DOHH2 (cell line): ENCODE results near the gene PTPN22.
"Not testable (repeated sequence)": the region's sequence is repeated elsewhere in the genome, so short reads cannot be mapped to it uniquely, and the experiment has no call there.

ENCODE experiments used
- H3F3A ChIP-seq: fragments of 200-600 bp; sonication (generic), shearing (Covaris generic); 2 replicates; pipeline ENCODE4 v1.6.0; 2016; ENCODE audit warnings: antibody characterized with exemption, mild to moderate bottlenecking; ENCODE audit not compliant: control insufficient read depth, insufficient read depth
- H3K27ac ChIP-seq: fragments of 200-600 bp; sonication (generic); 2 replicates; pipeline ENCODE4 v1.5.1; 2014; ENCODE audit warnings: low read depth, mild to moderate bottlenecking, low read length, moderate library complexity
- H3K27me3 ChIP-seq: fragments of 200-600 bp; sonication (generic); 2 replicates; pipeline ENCODE4 v1.6.1; 2014; ENCODE audit warnings: mild to moderate bottlenecking, low read length, mixed read lengths; ENCODE audit not compliant: control insufficient read depth
- H3K36me3 ChIP-seq: fragments of 200-600 bp; sonication (generic); 2 replicates; pipeline ENCODE4 v1.6.1; 2014; ENCODE audit warnings: mild to moderate bottlenecking, low read length, moderate library complexity, mixed read lengths; ENCODE audit not compliant: control insufficient read depth
- H3K4me1 ChIP-seq: fragments of 200-600 bp; sonication (generic); 2 replicates; pipeline ENCODE4 v1.6.1; 2014; ENCODE audit warnings: mild to moderate bottlenecking, low read length, mixed read lengths; ENCODE audit not compliant: control insufficient read depth
- H3K4me2 ChIP-seq: fragments of 200-600 bp; sonication (generic); 2 replicates; pipeline ENCODE4 v1.6.0; 2014; ENCODE audit warnings: mild to moderate bottlenecking, low read length, moderate library complexity
- H3K4me3 ChIP-seq: fragments of 200-600 bp; sonication (generic); 2 replicates; pipeline ENCODE4 v1.5.1; 2014; ENCODE audit warnings: mild to moderate bottlenecking, low read length, mixed read lengths
- H3K79me2 ChIP-seq: fragments of 200-600 bp; sonication (generic); 2 replicates; pipeline ENCODE4 v1.6.1; 2014; ENCODE audit warnings: mild to moderate bottlenecking, low read length, mixed read lengths; ENCODE audit not compliant: control insufficient read depth
- H3K9me2 ChIP-seq: fragments of 200-600 bp; sonication (generic); replicated peaks from 2 replicates; pipeline ENCODE4 v1.6.1; 2014; ENCODE audit warnings: mild to moderate bottlenecking, low read length, mixed read lengths; ENCODE audit not compliant: control insufficient read depth
- H3K9me3 ChIP-seq: fragments of 200-600 bp; sonication (generic); 2 replicates; pipeline ENCODE4 v1.6.1; 2014; ENCODE audit warnings: antibody characterized with exemption, low read length, mixed read lengths; ENCODE audit not compliant: control insufficient read depth, insufficient read depth
- H4K20me1 ChIP-seq: fragments of 200-600 bp; sonication (generic); 2 replicates; pipeline ENCODE4 v1.6.0; 2014; ENCODE audit warnings: low read depth, mild to moderate bottlenecking, antibody characterized with exemption, low read length, moderate library complexity; ENCODE audit not compliant: control insufficient read depth, insufficient read depth
- EZH2phosphoT487 ChIP-seq: fragments of 200-600 bp; sonication (generic); IDR thresholded peaks from 2 replicates; pipeline ENCODE4 v1.6.1; 2017; ENCODE audit warnings: borderline replicate concordance, mild to moderate bottlenecking, antibody characterized with exemption, low read length, moderate library complexity, mixed read lengths
- TF ChIP-seq, protein P1 (sequence below): fragments of 200-600 bp; sonication (generic); IDR thresholded peaks from one replicate; pipeline ENCODE4 v1.5.1; 2014; ENCODE audit warnings: antibody characterized with exemption, mild to moderate bottlenecking, low read depth, low read length; ENCODE audit not compliant: poor library complexity, severe bottlenecking

PTPN22 gene

DNA sequence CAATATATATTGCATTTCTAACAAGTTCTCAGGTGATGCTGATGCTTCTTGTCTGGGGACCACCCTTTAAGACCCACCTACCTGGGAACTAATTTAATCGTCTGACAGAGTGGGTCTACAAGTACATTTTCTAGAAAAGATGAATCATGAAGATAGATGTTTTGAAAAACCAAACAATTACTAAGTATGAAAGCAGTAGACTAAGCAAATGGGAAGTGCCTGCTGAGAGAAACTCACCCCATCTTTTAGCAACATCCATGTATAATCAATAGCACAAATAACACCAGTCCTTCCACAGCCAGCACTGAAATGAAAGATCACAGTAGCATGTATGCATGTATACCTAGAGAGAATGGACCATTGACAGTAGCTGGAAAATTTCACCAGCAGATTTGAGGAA, 17.3 kb downstream of the PTPN22 start:
- Histone ChIP-seq H3K4me2 (no peak overlapping the region), H3K4me1 (peaks cover 35% of the 10 kb centered on the region), H3K27me3 (no peaks in the 10 kb centered on the region), H3K79me2 (peaks cover 6% of the 10 kb centered on the region), H3K27ac (no peak overlapping the region), H3K36me3 (peaks cover 66% of the 10 kb centered on the region), H3K9me2 (no peaks in the 10 kb centered on the region), H3K9me3 (no peaks in the 10 kb centered on the region), H3K4me3 (no peak overlapping the region), H3F3A (peaks cover 9% of the 10 kb centered on the region; the same call in 1 of the 2 replicates), H4K20me1 (no peaks in the 10 kb centered on the region)
- no peak for TF ChIP-seq EZH2phosphoT487
- TF ChIP-seq, protein P1, sequence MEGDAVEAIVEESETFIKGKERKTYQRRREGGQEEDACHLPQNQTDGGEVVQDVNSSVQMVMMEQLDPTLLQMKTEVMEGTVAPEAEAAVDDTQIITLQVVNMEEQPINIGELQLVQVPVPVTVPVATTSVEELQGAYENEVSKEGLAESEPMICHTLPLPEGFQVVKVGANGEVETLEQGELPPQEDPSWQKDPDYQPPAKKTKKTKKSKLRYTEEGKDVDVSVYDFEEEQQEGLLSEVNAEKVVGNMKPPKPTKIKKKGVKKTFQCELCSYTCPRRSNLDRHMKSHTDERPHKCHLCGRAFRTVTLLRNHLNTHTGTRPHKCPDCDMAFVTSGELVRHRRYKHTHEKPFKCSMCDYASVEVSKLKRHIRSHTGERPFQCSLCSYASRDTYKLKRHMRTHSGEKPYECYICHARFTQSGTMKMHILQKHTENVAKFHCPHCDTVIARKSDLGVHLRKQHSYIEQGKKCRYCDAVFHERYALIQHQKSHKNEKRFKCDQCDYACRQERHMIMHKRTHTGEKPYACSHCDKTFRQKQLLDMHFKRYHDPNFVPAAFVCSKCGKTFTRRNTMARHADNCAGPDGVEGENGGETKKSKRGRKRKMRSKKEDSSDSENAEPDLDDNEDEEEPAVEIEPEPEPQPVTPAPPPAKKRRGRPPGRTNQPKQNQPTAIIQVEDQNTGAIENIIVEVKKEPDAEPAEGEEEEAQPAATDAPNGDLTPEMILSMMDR: no peak

DNA sequence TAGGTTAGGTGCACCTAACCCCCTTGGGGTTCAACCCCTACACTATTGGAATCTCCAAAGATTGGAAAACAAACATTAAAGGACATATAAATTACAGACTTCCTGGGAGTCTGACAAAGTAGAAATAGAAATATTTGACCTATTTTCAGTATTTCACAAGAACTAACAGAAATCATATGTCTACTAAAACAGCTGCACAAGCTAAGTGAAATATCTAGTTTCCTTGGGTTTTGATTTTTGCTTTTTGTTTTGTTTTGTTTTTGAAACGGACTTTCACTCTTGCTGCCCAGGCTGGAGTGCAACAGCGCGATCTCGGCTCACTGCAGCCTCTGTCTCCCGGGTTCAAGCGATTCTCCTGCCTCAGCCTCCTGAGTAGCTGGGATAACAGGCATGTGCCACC, 18.8 kb downstream of the PTPN22 start:
- H3K27me3 ChIP-seq, H4K20me1 ChIP-seq, H3F3A ChIP-seq, H3K79me2 ChIP-seq, H3K4me3 ChIP-seq, H3K4me2 ChIP-seq, H3K9me3 ChIP-seq, H3K9me2 ChIP-seq, H3K27ac ChIP-seq: not testable (repeated sequence)
- Histone ChIP-seq H3K4me1 (peaks cover 20% of the 10 kb centered on the region), H3K36me3 (peaks cover 67% of the 10 kb centered on the region)

DNA sequence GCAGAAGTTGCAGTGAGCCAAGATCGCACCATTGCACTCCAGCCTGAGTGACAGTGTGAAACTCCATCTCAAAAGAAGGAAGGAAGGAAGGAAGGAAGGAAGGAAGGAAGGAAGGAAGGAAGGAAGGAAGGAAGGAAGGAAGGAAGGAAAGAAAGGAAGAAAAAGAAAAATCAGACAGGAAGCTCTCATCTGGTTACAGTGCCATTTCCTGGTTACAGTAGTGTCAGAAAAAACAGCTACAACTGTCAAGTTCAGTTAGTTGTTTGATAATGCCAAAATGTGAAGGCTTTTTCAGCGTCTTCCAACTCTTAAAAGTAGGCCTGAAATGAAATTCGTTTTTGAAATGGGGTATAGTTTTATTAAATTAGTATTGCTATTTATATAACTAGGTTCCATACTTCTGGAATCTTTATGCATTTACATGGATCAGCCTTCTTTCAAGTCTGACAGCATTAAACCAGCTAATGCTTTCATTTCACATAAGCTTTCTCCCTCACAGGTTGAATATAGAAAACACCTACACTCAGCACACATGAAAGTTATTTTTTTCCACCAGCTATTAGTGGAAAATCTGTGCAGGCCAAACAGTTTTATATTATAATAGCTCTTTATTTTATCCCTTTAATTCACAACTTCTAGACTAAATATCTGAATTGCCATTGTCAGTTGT, 21.2 kb downstream of the PTPN22 start:
- no peaks in the 10 kb centered on the region for H3K79me2 ChIP-seq
- no peaks in the 10 kb centered on the region for H4K20me1 ChIP-seq
- H3K27me3 ChIP-seq: no peaks in the 10 kb centered on the region
- H3K9me3 ChIP-seq: no peaks in the 10 kb centered on the region
- no peaks in the 10 kb centered on the region for H3K9me2 ChIP-seq
- H3F3A ChIP-seq: peaks cover 7% of the 10 kb centered on the region; the same call in 1 of the 2 replicates
- no peak overlapping the region for H3K4me3 ChIP-seq
- no peak overlapping the region for H3K27ac ChIP-seq
- no peak for TF ChIP-seq EZH2phosphoT487
- TF ChIP-seq, protein P1: no peak
- no peak overlapping the region for H3K4me2 ChIP-seq
- peaks cover 9% of the 10 kb centered on the region for H3K4me1 ChIP-seq
- H3K36me3 ChIP-seq: peaks cover 67% of the 10 kb centered on the region

DNA sequence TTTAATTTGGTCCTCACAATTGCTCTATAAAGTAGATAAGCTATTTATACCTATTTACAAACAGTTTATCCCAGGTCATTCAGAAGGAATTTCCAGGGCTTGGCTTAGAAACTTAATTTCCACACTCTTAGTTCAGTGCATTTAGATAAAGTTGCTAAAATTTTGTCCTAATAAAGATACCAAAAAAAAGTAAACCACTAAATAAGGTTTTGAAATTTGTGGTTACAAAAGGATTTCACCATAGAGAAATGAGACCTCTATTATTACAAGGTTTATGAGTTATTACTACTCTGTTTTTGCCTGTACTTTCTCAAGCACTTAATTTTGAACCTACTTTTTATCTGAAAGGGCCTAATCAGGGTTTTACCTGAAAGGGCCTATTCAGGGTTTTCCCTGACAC, 22.4 kb downstream of the PTPN22 start:
- Histone ChIP-seq H3K9me2 (no peaks in the 10 kb centered on the region), H3F3A (peaks cover 7% of the 10 kb centered on the region; the same call in 1 of the 2 replicates), H3K9me3 (no peaks in the 10 kb centered on the region), H3K79me2 (no peaks in the 10 kb centered on the region), H3K27ac (no peak overlapping the region), H3K27me3 (no peaks in the 10 kb centered on the region), H3K4me2 (no peak overlapping the region), H3K36me3 (peaks cover 59% of the 10 kb centered on the region), H3K4me1 (peaks cover 9% of the 10 kb centered on the region), H4K20me1 (no peaks in the 10 kb centered on the region), H3K4me3 (no peak overlapping the region)
- TF ChIP-seq, protein P1: no peak
- TF ChIP-seq EZH2phosphoT487: no peak
